Measurements from ENCODE around the gene TMCC1.
A peak's percentile ranks its signal among the peaks of the same experiment; 100 is the strongest.
"Not testable (repeated sequence)": the region's sequence is repeated elsewhere in the genome, so short reads cannot be mapped to it uniquely, and the experiment has no call there.

TMCC1 gene

GRCh38 chr3:129640985-129641384, 252.5 kb downstream of the TMCC1 start:
- DNase-seq: not testable (repeated sequence)

- no peak for DNase-seq
Measured at GRCh38 chr3:129638481-129638880, 255.0 kb downstream of the TMCC1 start.

GRCh38 chr3:129636082-129636481, 257.4 kb downstream of the TMCC1 start:
- DNase-seq: no peak

GRCh38 chr3:129635656-129636055, 257.9 kb downstream of the TMCC1 start:
- no peak for DNase-seq

GRCh38 chr3:129633751-129634481, 259.6 kb downstream of the TMCC1 start:
- no peak for DNase-seq

GRCh38 chr3:129632977-129633376, 260.5 kb downstream of the TMCC1 start:
- no peak for DNase-seq

- DNase-seq: no peak
Measured at GRCh38 chr3:129632556-129632955, 261.0 kb downstream of the TMCC1 start.

- no peak for DNase-seq
Measured at GRCh38 chr3:129632056-129632455, 261.5 kb downstream of the TMCC1 start.

- no peak for DNase-seq
Measured at GRCh38 chr3:129629011-129629410, 264.5 kb downstream of the TMCC1 start.

GRCh38 chr3:129628169-129628522, 265.4 kb downstream of the TMCC1 start:
- DNase-seq: no peak

GRCh38 chr3:129627350-129628168, 266.0 kb downstream of the TMCC1 start:
- peak; percentile 54 for DNase-seq

- peak; percentile 39 for DNase-seq
Measured at GRCh38 chr3:129626744-129627349, 266.7 kb downstream of the TMCC1 start.

GRCh38 chr3:129625072-129625874, 268.2 kb downstream of the TMCC1 start:
- DNase-seq: no peak

GRCh38 chr3:129624347-129625071, 269.0 kb downstream of the TMCC1 start:
- DNase-seq: no peak

GRCh38 chr3:129623447-129624118, 269.9 kb downstream of the TMCC1 start:
- DNase-seq: no peak

- no peak for DNase-seq
Measured at GRCh38 chr3:129622933-129623332, 270.6 kb downstream of the TMCC1 start.

- DNase-seq: no peak
Measured at GRCh38 chr3:129622226-129622874, 271.2 kb downstream of the TMCC1 start.

GRCh38 chr3:129621626-129622225, 271.8 kb downstream of the TMCC1 start:
- no peak for DNase-seq

GRCh38 chr3:129620828-129621559, 272.5 kb downstream of the TMCC1 start:
- DNase-seq: no peak

GRCh38 chr3:129619726-129620162, 273.8 kb downstream of the TMCC1 start:
- DNase-seq: no peak

Measured in activated effector memory CD4-positive, alpha-beta T cell treated with Interleukin-2 at 50 U/mL for 16 hours (primary cell).